Vagina (tissue), 2 donors: Measurements from ENCODE around the gene PAPPA.

ENCODE experiments used
- POLR2A ChIP-seq, 2 donors: fragments of 450-650 bp; IDR thresholded peaks; one replicate each; pipeline ENCODE4 v1.6.1; 2017; ENCODE audit warnings: antibody characterized with exemption in 2 of 2, mild to moderate bottlenecking in 2 of 2, moderate library complexity in 2 of 2
- POLR2AphosphoS5 ChIP-seq, 2 donors: sonication (generic); formaldehyde crosslinking; IDR thresholded peaks; one replicate each; pipeline ENCODE4 v1.9.0; 2017; ENCODE audit warnings: antibody characterized with exemption in 2 of 2, mild to moderate bottlenecking in 2 of 2, low read depth in 1 of 2; ENCODE audit not compliant: insufficient read depth in 1 of 2
- TF ChIP-seq, protein P1 (sequence below), 3 experiments: fragments of 450-650 bp in 2 of 3; fragments of 200-600 bp in 1 of 3; sonication (generic) in 1 of 3; IDR thresholded peaks; one replicate each; pipeline ENCODE4 v1.5.1; 2017 to 2019; ENCODE audit warnings: antibody characterized with exemption in 3 of 3, mild to moderate bottlenecking in 2 of 3, moderate library complexity in 2 of 3

DNA sequence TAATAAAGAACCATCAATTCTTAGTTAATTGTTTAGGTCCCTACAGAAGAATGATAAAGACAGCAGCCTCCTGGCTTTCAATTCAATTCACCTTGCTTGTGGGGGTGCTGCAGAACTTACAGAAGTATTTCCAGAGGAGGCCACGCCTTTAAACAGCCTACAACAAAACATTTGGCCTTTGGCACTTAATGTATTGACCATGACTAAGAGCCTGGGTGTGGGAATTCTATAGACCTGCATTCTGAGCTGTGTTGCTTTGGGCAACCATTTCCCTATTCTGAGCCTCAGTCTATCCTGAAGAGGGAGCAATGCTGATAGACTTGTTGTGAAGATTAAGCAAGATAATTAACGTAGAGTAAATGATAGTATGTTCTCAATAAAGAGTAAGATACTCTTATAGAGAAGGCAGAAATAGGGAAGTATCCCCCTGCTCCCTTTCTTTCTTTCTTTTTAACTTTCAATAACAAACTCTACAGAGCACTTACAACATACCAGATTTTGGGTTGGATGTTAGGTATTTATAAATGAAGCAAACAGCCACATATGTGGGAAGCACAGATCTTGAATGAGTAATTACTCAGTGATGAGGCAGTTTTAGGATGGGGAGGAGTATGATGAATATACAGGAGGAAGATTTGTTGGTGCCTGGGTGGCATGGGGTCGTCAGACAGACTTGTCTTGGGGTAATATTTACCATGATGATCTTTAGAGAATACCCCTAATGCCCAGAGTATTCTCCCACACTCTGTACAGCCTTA is 28.4 kb downstream of the PAPPA start:
- TF ChIP-seq, protein P1, sequence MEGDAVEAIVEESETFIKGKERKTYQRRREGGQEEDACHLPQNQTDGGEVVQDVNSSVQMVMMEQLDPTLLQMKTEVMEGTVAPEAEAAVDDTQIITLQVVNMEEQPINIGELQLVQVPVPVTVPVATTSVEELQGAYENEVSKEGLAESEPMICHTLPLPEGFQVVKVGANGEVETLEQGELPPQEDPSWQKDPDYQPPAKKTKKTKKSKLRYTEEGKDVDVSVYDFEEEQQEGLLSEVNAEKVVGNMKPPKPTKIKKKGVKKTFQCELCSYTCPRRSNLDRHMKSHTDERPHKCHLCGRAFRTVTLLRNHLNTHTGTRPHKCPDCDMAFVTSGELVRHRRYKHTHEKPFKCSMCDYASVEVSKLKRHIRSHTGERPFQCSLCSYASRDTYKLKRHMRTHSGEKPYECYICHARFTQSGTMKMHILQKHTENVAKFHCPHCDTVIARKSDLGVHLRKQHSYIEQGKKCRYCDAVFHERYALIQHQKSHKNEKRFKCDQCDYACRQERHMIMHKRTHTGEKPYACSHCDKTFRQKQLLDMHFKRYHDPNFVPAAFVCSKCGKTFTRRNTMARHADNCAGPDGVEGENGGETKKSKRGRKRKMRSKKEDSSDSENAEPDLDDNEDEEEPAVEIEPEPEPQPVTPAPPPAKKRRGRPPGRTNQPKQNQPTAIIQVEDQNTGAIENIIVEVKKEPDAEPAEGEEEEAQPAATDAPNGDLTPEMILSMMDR (IDR thresholded peaks at IDR 0.05), result no peak
- no peak for TF ChIP-seq POLR2A (IDR thresholded peaks at IDR 0.05)
- no peak for TF ChIP-seq POLR2AphosphoS5 (IDR thresholded peaks at IDR 0.05; ENCODE audit: insufficient read depth in 1 of 2, low read depth in 1 of 2)
